Heart right ventricle (tissue), 16 donors: ENCODE measurements around the gene PAN2. TPM values are rescaled to one million over a fixed set of nuclear protein-coding genes. Genes with fewer than 3 reads are reported as not detected.

Experiments
- ATAC-seq, 8 donors: fragments of 200-7000 bp; cut with Tn5 transposase; one replicate each; pipeline ENCODE4 v1.9.1; 2020; ENCODE audit warnings: mild to moderate bottlenecking in 8 of 8, moderate library complexity in 8 of 8, moderate number of reproducible peaks in 1 of 8
- DNase-seq, 2 donors: peaks; one replicate each; pipeline ENCODE4 v3.0.0-alpha.2; 2020
- H3K27ac ChIP-seq, 10 donors: fragments of 200-600 bp; sonication (generic) in 2 of 10; one replicate each; pipeline versions ENCODE4 v1.5.0 to v1.8.0; 2020 to 2022; ENCODE audit warnings: mild to moderate bottlenecking in 3 of 10
- H3K27me3 ChIP-seq, 7 donors: fragments of 200-600 bp; one replicate each; pipeline ENCODE4 v1.8.0; 2021 to 2022; ENCODE audit warnings: mild to moderate bottlenecking in 2 of 7
- H3K36me3 ChIP-seq, 9 donors: fragments of 200-600 bp; sonication (generic) in 1 of 9; one replicate each; pipeline versions ENCODE4 v1.5.0 to v1.8.0; 2020 to 2022; ENCODE audit warnings: mild to moderate bottlenecking in 2 of 9
- H3K4me1 ChIP-seq, 9 donors: fragments of 200-600 bp; sonication (generic) in 1 of 9; one replicate each; pipeline versions ENCODE4 v1.5.0 to v1.8.0; 2020 to 2022; ENCODE audit warnings: mild to moderate bottlenecking in 4 of 9
- H3K4me3 ChIP-seq, 10 donors: fragments of 200-600 bp; sonication (generic) in 2 of 10; one replicate each; pipeline versions ENCODE4 v1.5.0 to v1.8.0; 2020 to 2022; ENCODE audit warnings: mild to moderate bottlenecking in 7 of 10, moderate library complexity in 2 of 10
- H3K9me3 ChIP-seq, 11 donors: fragments of 200-600 bp in 10 of 11; sonication (generic) in 2 of 11; one replicate each; pipeline versions ENCODE4 v1.5.0 to v1.8.0; 2013 to 2022; ENCODE audit warnings: mild to moderate bottlenecking in 2 of 11, control low read depth in 1 of 11, moderate library complexity in 1 of 11
- CTCF ChIP-seq, 9 donors: fragments of 200-600 bp; sonication (generic) in 2 of 9; IDR thresholded peaks; one replicate each; pipeline versions ENCODE4 v1.5.0 to v1.8.0; 2021 to 2022; ENCODE audit warnings: antibody characterized with exemption in 9 of 9, mild to moderate bottlenecking in 5 of 9, moderate library complexity in 1 of 9
- WGBS, 2 donors: extraction: QIAGEN DNeasy Blood & Tissue Kit; methylation state at CpG; one replicate each; pipeline ENCODE4 v1.1.7; 2013; ENCODE audit warnings: inconsistent platforms in 1 of 2; 5-methylcytosine and 5-hydroxymethylcytosine counted together
- intact Hi-C, 10 donors: fragments of 100-400 bp; cut with DNase I; formaldehyde crosslinking; loops; one replicate each; pipeline versions ENCODE4 v1.11.1 to v1.14.2; 2022
- polyA plus RNA-seq, 2 donors: library from polyadenylated mRNA; stranded (reverse); fragments of 200-250 nt; gene quantifications; one replicate each; pipeline ENCODE4 v1.2.3, GENCODE V29; 2013
- total RNA-seq, 10 donors: library from RNA; stranded (reverse); fragmentation: NEBNext Ultra II Directional in 3 of 10; extraction: Animal tissue kit (Norgen Biotek cat#: 25700) in 3 of 10; gene quantifications; one replicate each; pipeline versions ENCODE4 v1.2.1 to v1.2.4, GENCODE V29; 2021 to 2023
- donor health status: Arrhythmogenic right ventricular cardiomyopathy.
- donor health status: ischemic (EF 13 %, LVEDD 7.1; RV severe dilation, severe dysfunction).
- donor health status: healthy with polysubstance abuse.
- donor health status: DM: no; HTN: yes; CAD: no.
- donor health status: DM: no; HTN: no; CAD: no.
- donor health status: ischemic (EF 25% LVEDD 6.9; RV normal size, moderate dysfunction).
- donor health status: ischemic (EF 25% LVEDD 5.7; RV mildly dilated, moderate dysfunction).
- donor health status: healthy.
- donor health status: DM: yes; HTN: yes; CAD: no.
- donor health status: Ischemic cardiomyopathy.
- donor health status: ischemic (EF 35%, LVEDD 5.7; RV mildly dilated, moderate dysfunction).
- donor health status: nonischemic (EF 11% LVEDD 7.7; RV severe dilation, severe dysfunction).
- donor health status: DM: yes; HTN: yes; CAD: no.
- donor health status: PGD.
- donor health status: ischemic (EF 29% LVEDD 5.4; RV normal size, mild dysfunction).
- donor health status: nonischemic (EF 23%, LVEDD 6.1; RV moderate dilation, normal function).

The PAN2 gene
- total and polyA plus RNA-seq, 12 donors, result 20.6 to 85.3 (median 38.1) TPM

GRCh38 chr12:56315622-56316473 is 18.0 kb downstream of the PAN2 start, which contains the start of gene CNPY2:
TSS of gene CNPY2 (minus strand) at chr12:56315988. CDS start at chr12:56315217, 771 bp downstream.
- peak in 5 of 9 donors; percentile 7 to 38 (median 21) for TF ChIP-seq CTCF (IDR thresholded peaks at IDR 0.05)
- intact Hi-C loops, result loop anchor here in 5 of 10 donors (2.0 to 10.0 kb wide), 3 partner anchors 15 to 149 kb away; partner anchors contain the start of genes SPRYD4 (in 4 of the 5) and CS (in 1 of the 5)
- WGBS, 2 donors, result 0% methylated on average over 62 of the region's 62 CpGs
- peak; percentile 94 to 97 for DNase-seq
- Histone ChIP-seq H3K36me3 (peaks cover 0 to 74% (median 38%) of the 10 kb centered on the region in 9 donors), H3K27me3 (no peaks in the 10 kb centered on the region), H3K27ac (peak within 1 kb of the TSS; percentile 88 to 98 (median 94)), H3K4me3 (peak within 1 kb of the TSS; percentile 61 to 99 (median 94)), H3K4me1 (peaks cover 7 to 23% (median 16%) of the 10 kb centered on the region in 9 donors), H3K9me3 (no peaks in the 10 kb centered on the region)
- ATAC-seq, result peak; percentile 95 to 97 (median 96)

- DNase-seq, result peak in 1 of 2 donors; percentile 11
- H3K27me3 ChIP-seq, result no peaks in the 10 kb centered on the region
- intact Hi-C loops, result loop anchor here in 5 of 10 donors (5.0 to 10.0 kb wide), 2 partner anchors 42 to 150 kb away; partner anchors contain the start of gene SPRYD4 (in 4 of the 5)
- H3K9me3 ChIP-seq, result no peaks in the 10 kb centered on the region
- no peak for TF ChIP-seq CTCF (IDR thresholded peaks at IDR 0.05)
- H3K27ac ChIP-seq, result peak overlapping the region; percentile 88 to 98 (median 94)
- ATAC-seq, result peak in 6 of 8 donors; percentile 0 to 6 (median 2)
- peaks cover 7 to 23% (median 16%) of the 10 kb centered on the region in 9 donors for H3K4me1 ChIP-seq
- 2 to 3% methylated on average over 11 of the region's 11 CpGs for WGBS, 2 donors
- peak overlapping the region; percentile 61 to 99 (median 94) for H3K4me3 ChIP-seq
- peaks cover 0 to 74% (median 38%) of the 10 kb centered on the region in 9 donors for H3K36me3 ChIP-seq
These were observed 18.6 kb downstream of the PAN2 start for GRCh38 chr12:56315249-56315621.

GRCh38 chr12:56311003-56311402 is 22.8 kb downstream of the PAN2 start:
- no peak for TF ChIP-seq CTCF (IDR thresholded peaks at IDR 0.05)
- ATAC-seq, result no peak
- H3K4me1 ChIP-seq, result peaks cover 7 to 15% (median 11%) of the 10 kb centered on the region in 9 donors
- no peaks in the 10 kb centered on the region for H3K9me3 ChIP-seq
- WGBS, 2 donors, result 93 to 95% methylated on average over 12 of the region's 12 CpGs
- intact Hi-C loops, result loop anchor here in 4 of 10 donors (10.0 kb wide), 1 partner anchor 154 kb away; the partner anchor contains the start of gene SPRYD4 (in 4 of the 4)
- no peaks in the 10 kb centered on the region for H3K27me3 ChIP-seq
- no peak overlapping the region for H3K4me3 ChIP-seq
- H3K27ac ChIP-seq, result no peak overlapping the region
- peaks cover 0 to 88% (median 28%) of the 10 kb centered on the region in 9 donors for H3K36me3 ChIP-seq
- DNase-seq, result no peak

GRCh38 chr12:56308714-56309113 is 25.1 kb downstream of the PAN2 start:
- ATAC-seq, result no peak
- H3K36me3 ChIP-seq, result peaks cover 0 to 100% (median 28%) of the 10 kb centered on the region in 9 donors
- no peaks in the 10 kb centered on the region for H3K27me3 ChIP-seq
- no peak for TF ChIP-seq CTCF (IDR thresholded peaks at IDR 0.05)
- no peak overlapping the region for H3K27ac ChIP-seq
- no peaks in the 10 kb centered on the region for H3K4me1 ChIP-seq
- no peak for DNase-seq
- 95 to 97% methylated on average over 3 of the region's 3 CpGs for WGBS, 2 donors
- intact Hi-C loops, result no loop called here
- no peak overlapping the region for H3K4me3 ChIP-seq
- H3K9me3 ChIP-seq, result no peaks in the 10 kb centered on the region
